K562 (cell line): ENCODE results near the gene COL25A1. TPM values are rescaled to one million over a fixed set of nuclear protein-coding genes. Genes with fewer than 3 reads are reported as not detected.
"Not testable (repeated sequence)": the region's sequence is repeated elsewhere in the genome, so short reads cannot be mapped to it uniquely, and the experiment has no call there.

Source experiments
- ATAC-seq: fragments of 200-7000 bp; cut with Tn5 transposase; 3 replicates; pipeline ENCODE4 v1.9.1; 2020; ENCODE audit warnings: moderate library complexity
- BruUV-seq: library from RNA; stranded (reverse); fragments of 400-500 nt; replicated peaks from 2 replicates; lab custom pipeline; 2021; lab: Mats Ljungman, UMichigan
- CTCF ChIA-PET: fragments of 300-600 bp; formaldehyde crosslinking; extraction: SDS; loops from one replicate; lab custom pipeline; 2021; ENCODE audit warnings: low intra/inter-chr PET ratio; lab: Yijun Ruan, JAX
- POLR2A ChIA-PET: fragments of 300-600, 350-650 bp; sonication (Branson Sonifier 250); formaldehyde crosslinking; extraction: SDS; loops from one replicate; lab custom pipeline; 2021; ENCODE audit warnings: antibody characterized with exemption, inconsistent platforms; lab: Yijun Ruan, JAX
- DNase-seq, 4 experiments: peaks; one replicate each; pipeline versions ENCODE4 v3.0.0 to v3.0.0-alpha.2; 2011 to 2018; ENCODE audit warnings: low spot score in 3 of 4, mixed read lengths in 3 of 4; ENCODE audit errors: extremely low read depth in 1 of 4
- FAIRE-seq: peaks from 2 replicates; lab custom pipeline; 2011; peaks lifted over from hg19 to GRCh38; lab: Jason Lieb, UNC
- H2AFZ ChIP-seq: 2 replicates; pipeline ENCODE4 v1.6.0; 2011; ENCODE audit warnings: low read depth, low read length, control low read depth, inconsistent platforms
- H3K27ac ChIP-seq: fragments of 200-600 bp; 3 replicates; pipeline ENCODE4 v1.8.0; 2011; ENCODE audit warnings: low read depth, mild to moderate bottlenecking, control low read depth, inconsistent platforms, low read length, moderate library complexity, mixed read lengths; ENCODE audit errors: extremely low read depth
- H3K27me3 ChIP-seq, 2 experiments: fragments of 300-600 bp in 1 of 2; 2 replicates in 1 of 2; 3 replicates in 1 of 2; pipeline versions ENCODE4 v1.6.0 to v1.8.0; 2011; ENCODE audit warnings: inconsistent platforms in 2 of 2, low read length in 2 of 2, mild to moderate bottlenecking in 1 of 2, mixed read lengths in 1 of 2, moderate library complexity in 1 of 2; ENCODE audit not compliant: control insufficient read depth in 2 of 2, insufficient read depth in 2 of 2
- H3K36me3 ChIP-seq: fragments of 300-600 bp; 3 replicates; pipeline ENCODE4 v1.8.0; 2011; ENCODE audit warnings: mild to moderate bottlenecking, low read length, inconsistent platforms; ENCODE audit not compliant: control insufficient read depth, insufficient read depth
- H3K4me1 ChIP-seq, 2 experiments: fragments of 200-600 bp in 1 of 2; replicated peaks in 1 of 2; 2 replicates in 1 of 2; 3 replicates in 1 of 2; pipeline versions ENCODE4 v1.5.1 to v1.8.0; 2011; ENCODE audit warnings: inconsistent platforms in 2 of 2, low read length in 2 of 2, mild to moderate bottlenecking in 1 of 2, mixed read lengths in 1 of 2, moderate library complexity in 1 of 2; ENCODE audit not compliant: control insufficient read depth in 2 of 2, insufficient read depth in 2 of 2
- H3K4me2 ChIP-seq: 2 replicates; pipeline ENCODE4 v1.6.1; 2011; ENCODE audit warnings: low read length, control low read depth, inconsistent platforms, mixed read lengths; ENCODE audit not compliant: insufficient read depth
- H3K4me3 ChIP-seq: fragments of 200-600 bp; sonication (generic), shearing (Covaris generic); 2 replicates; pipeline ENCODE4 v1.5.1; 2016; ENCODE audit warnings: control low read depth, inconsistent platforms
- H3K79me2 ChIP-seq: fragments of 200-600 bp; 3 replicates; pipeline ENCODE4 v1.8.0; 2011; ENCODE audit warnings: low read length, inconsistent platforms; ENCODE audit not compliant: control insufficient read depth, insufficient read depth
- H3K9ac ChIP-seq, 2 experiments: 2 replicates each; pipeline versions ENCODE4 v1.6.0 to v1.6.1; 2011; ENCODE audit warnings: low read depth in 2 of 2, low read length in 2 of 2, control low read depth in 1 of 2, inconsistent platforms in 1 of 2, mild to moderate bottlenecking in 1 of 2, mixed read lengths in 1 of 2; ENCODE audit not compliant: insufficient read depth in 1 of 2
- H3K9me1 ChIP-seq: one replicate; pipeline ENCODE4 v1.6.0; 2011; ENCODE audit warnings: inconsistent platforms, mild to moderate bottlenecking, low read length, moderate library complexity; ENCODE audit not compliant: control insufficient read depth, insufficient read depth
- H3K9me3 ChIP-seq: replicated peaks from 2 replicates; pipeline ENCODE4 v1.5.1; 2011; ENCODE audit warnings: low read depth, low read length, inconsistent platforms; ENCODE audit not compliant: control insufficient read depth, insufficient read depth
- H4K20me1 ChIP-seq: replicated peaks from 2 replicates; pipeline ENCODE4 v1.6.1; 2011; ENCODE audit warnings: low read length, inconsistent platforms, mixed read lengths; ENCODE audit not compliant: control insufficient read depth, insufficient read depth
- ARID1B ChIP-seq: fragments of 450-650 bp; IDR thresholded peaks from 2 replicates; pipeline ENCODE4 v1.6.1; 2016; ENCODE audit warnings: antibody characterized with exemption, mild to moderate bottlenecking, inconsistent platforms
- CBFA2T3 ChIP-seq: fragments of 450-650 bp; IDR thresholded peaks from 2 replicates; pipeline ENCODE4 v1.6.1; 2017
- GTF2E2 ChIP-seq: fragments of 200-800 bp; sonication (Bioruptor generic); IDR thresholded peaks from 2 replicates; pipeline ENCODE4 v1.6.1; 2016; ENCODE audit warnings: missing genetic modification characterization, missing compliant biosample characterization
- NCOR1 ChIP-seq: fragments of 450-650 bp; IDR thresholded peaks from 2 replicates; pipeline ENCODE4 v1.6.1; 2016; ENCODE audit warnings: mild to moderate bottlenecking, moderate library complexity
- PTRF ChIP-seq: fragments of 450-650 bp; IDR thresholded peaks from 2 replicates; pipeline ENCODE4 v1.6.1; 2016; ENCODE audit warnings: mild to moderate bottlenecking, missing genetic modification characterization, missing compliant biosample characterization
- TAL1 ChIP-seq: fragments of 450-650 bp; IDR thresholded peaks from 2 replicates; pipeline ENCODE4 v1.6.1; 2016; ENCODE audit warnings: mild to moderate bottlenecking
- TEAD4 ChIP-seq, 2 experiments: sonication (generic) in 1 of 2; formaldehyde crosslinking in 1 of 2; IDR thresholded peaks; 2 replicates each; pipeline versions ENCODE4 v1.6.1 to v1.8.0; 2012 to 2022; ENCODE audit warnings: borderline replicate concordance in 1 of 2, inconsistent platforms in 1 of 2, low read length in 1 of 2, mild to moderate bottlenecking in 1 of 2, missing genetic modification reagents in 1 of 2
- ZFP36 ChIP-seq: fragments of 150-350 bp; IDR thresholded peaks from 2 replicates; pipeline ENCODE4 v1.6.1; 2018; ENCODE audit warnings: low read length, low read depth; ENCODE audit not compliant: partially characterized antibody
- ZNF121 ChIP-seq: sonication (generic); formaldehyde crosslinking; conservative IDR thresholded peaks from 2 replicates; pipeline ENCODE4 v1.8.0; 2022; ENCODE audit warnings: missing genetic modification reagents
- WGBS: fragments of 100-300 bp; shearing (Covaris generic); methylation state at CpG from one replicate; pipeline ENCODE4 v1.1.6; 2016; ENCODE audit warnings: low coverage, mixed read lengths; ENCODE audit not compliant: insufficient coverage; ENCODE audit errors: missing lambda C conversion rate; 5-methylcytosine and 5-hydroxymethylcytosine counted together
- in situ Hi-C: fragments of 300-500 bp; cut with MboI; formaldehyde crosslinking; loops from 4 replicates; pipeline ENCODE4 v1.15.0; 2018; ENCODE audit warnings: inconsistent platforms, mixed read lengths
- intact Hi-C: fragments of 100-400 bp; cut with micrococcal nuclease; formaldehyde crosslinking; loops from 2 replicates; pipeline ENCODE4 v1.14.2; 2022
- polyA plus RNA-seq, 8 experiments: library from polyadenylated mRNA; depleted of rRNA in 4 of 8; stranded (reverse) in 5 of 8; unstranded in 3 of 8; fragments of >200 nt; fragmentation: Nextera tagmentation in 2 of 8; fragmentation: Illumina TruSeq in 1 of 8; extraction: Ambion mirVana in 2 of 8; extraction: Trizol in 1 of 8; gene quantifications; 2 replicates each; pipeline versions ENCODE4 v1.2.1 to v1.2.3, GENCODE V29; 2011 to 2014; ENCODE audit warnings: inconsistent platforms in 1 of 8, missing spikeins in 1 of 8
- total RNA-seq, 7 experiments: library from RNA; depleted of rRNA in 6 of 7; stranded (reverse); fragments of >200 nt in 6 of 7; fragmentation: Illumina TruSeq in 2 of 7; extraction: Trizol in 2 of 7; gene quantifications; 2 replicates each; pipeline versions ENCODE4 v1.2.1 to v1.2.3, GENCODE V29; 2011 to 2021; ENCODE audit warnings: low replicate concordance in 1 of 7

COL25A1 gene
- total and polyA plus RNA-seq, 9 of the 15 experiments (the other 6 are each of a cell fraction or from before 2014, with no cell fraction given), result 0.03 to 0.62 (median 0.27) TPM

DNA sequence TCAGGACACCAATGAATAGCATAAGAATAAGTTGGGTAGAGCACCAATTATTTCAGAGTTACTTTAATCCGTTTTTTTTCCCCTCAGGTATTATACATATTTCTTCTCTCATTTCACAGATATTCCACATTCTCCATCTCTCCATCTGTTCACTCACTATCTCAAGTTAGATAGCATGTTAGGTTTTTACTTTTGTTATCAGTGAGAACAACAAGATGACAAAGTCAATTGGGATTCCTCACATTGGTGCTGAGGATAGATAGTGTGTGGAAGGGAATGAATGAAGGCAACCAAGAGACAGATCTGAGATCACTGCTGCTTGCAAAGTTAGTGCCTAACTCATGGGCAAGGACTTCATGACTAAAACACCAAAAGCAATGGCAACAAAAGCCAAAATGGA is 427.7 kb downstream of the COL25A1 start:
- Histone ChIP-seq H3K36me3 (no peaks in the 10 kb centered on the region), H3K4me2 (no peak overlapping the region), H2AFZ (no peak overlapping the region), H3K27ac (no peak overlapping the region), H3K4me3 (no peak overlapping the region), H3K9me1 (no peaks in the 10 kb centered on the region), H3K9ac (no peak overlapping the region), H3K27me3 (no peaks in the 10 kb centered on the region), H3K79me2 (no peaks in the 10 kb centered on the region), H3K4me1 (no peaks in the 10 kb centered on the region), H4K20me1 (no peaks in the 10 kb centered on the region), H3K9me3 (no peaks in the 10 kb centered on the region)
- intact Hi-C loops, result no loop called here
- no peak for DNase-seq
- no peak for ATAC-seq
- 14% methylated on average over 1 of the region's 1 CpG for WGBS
- no peak for FAIRE-seq
- TF ChIP-seq TEAD4 (IDR thresholded peaks at IDR 0.05; ENCODE audit: low read length), result peak; percentile 43
- TF ChIP-seq TEAD4 (CRISPR knock-in tag; IDR thresholded peaks at IDR 0.05; ENCODE audit: borderline replicate concordance), result no peak
- TF ChIP-seq ZFP36, result no peak
- peak; percentile 37 for TF ChIP-seq ARID1B
- TF ChIP-seq GTF2E2, result no peak
- 0 out of 2 replicates have a peak, but pooled peaks have one; percentile 14 for TF ChIP-seq NCOR1
- TF ChIP-seq ZNF121 (CRISPR knock-in tag), result no peak
- TF ChIP-seq CBFA2T3, result peak; percentile 46
- TF ChIP-seq TAL1, result 0 out of 2 replicates have a peak, but pooled peaks have one; percentile 15
- TF ChIP-seq PTRF, result no peak
- no TSS peak for BruUV-seq
- in situ Hi-C loops, result no loop called here
- ChIA-PET POLR2A (interaction anchor here (0.9 to 1.6 kb wide), 2 partner anchors 15 to 16 kb away, joined by 3 to 4 read pairs; no protein-coding TSS in a partner anchor), CTCF (no interaction called here)

DNA sequence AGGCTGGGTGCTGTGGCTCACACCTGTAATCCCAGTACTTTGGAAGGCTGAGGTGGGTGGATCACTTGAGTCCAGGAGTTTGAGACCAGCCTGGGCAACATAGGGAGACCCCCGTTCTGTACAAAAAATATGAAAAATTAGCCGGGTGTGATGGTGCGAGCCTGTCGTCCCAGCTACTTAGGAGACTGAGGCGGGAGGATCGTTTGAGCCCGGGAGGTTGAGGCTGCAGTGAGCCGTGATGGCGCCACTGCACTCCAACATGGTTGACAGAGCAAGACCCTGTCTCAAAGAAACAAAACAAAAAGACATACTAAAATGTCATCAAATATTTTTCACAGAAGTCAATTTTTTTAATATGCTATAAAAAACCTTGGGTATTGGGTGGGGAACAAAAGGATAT is 432.5 kb downstream of the COL25A1 start:
- H3K4me2 ChIP-seq, FAIRE-seq, H4K20me1 ChIP-seq, in situ Hi-C loops, CTCF ChIA-PET, ATAC-seq, H3K27ac ChIP-seq, H2AFZ ChIP-seq, BruUV-seq, H3K9me3 ChIP-seq, H3K4me1 ChIP-seq, H3K9me1 ChIP-seq, POLR2A ChIA-PET, H3K36me3 ChIP-seq, H3K27me3 ChIP-seq, H3K4me3 ChIP-seq, DNase-seq, H3K79me2 ChIP-seq, H3K9ac ChIP-seq, intact Hi-C loops: not testable (repeated sequence)
- 69% methylated on average over 9 of the region's 9 CpGs for WGBS
